Right renal cortex interstitium (tissue), 3 donors: Measurements from ENCODE around the gene PTPA. TPM values are rescaled to one million over a fixed set of nuclear protein-coding genes. Genes with fewer than 3 reads are reported as not detected.
"Not testable (repeated sequence)": the region's sequence is repeated elsewhere in the genome, so short reads cannot be mapped to it uniquely, and the experiment has no call there.

Source experiments
- DNase-seq, 3 donors: peaks; one replicate each; pipeline ENCODE4 v3.0.0-alpha.2; 2013; ENCODE audit warnings: low read depth in 3 of 3, low spot score in 2 of 3
- polyA plus RNA-seq, 3 donors: library from polyadenylated mRNA; unstranded; fragments of 120-200 nt; gene quantifications; one replicate each; pipeline ENCODE4 v1.2.1, GENCODE V29; 2013; ENCODE audit not compliant: insufficient read length in 3 of 3

Gene PTPA
- polyA plus RNA-seq, 3 donors: 116 to 119 (median 119) TPM

DNA sequence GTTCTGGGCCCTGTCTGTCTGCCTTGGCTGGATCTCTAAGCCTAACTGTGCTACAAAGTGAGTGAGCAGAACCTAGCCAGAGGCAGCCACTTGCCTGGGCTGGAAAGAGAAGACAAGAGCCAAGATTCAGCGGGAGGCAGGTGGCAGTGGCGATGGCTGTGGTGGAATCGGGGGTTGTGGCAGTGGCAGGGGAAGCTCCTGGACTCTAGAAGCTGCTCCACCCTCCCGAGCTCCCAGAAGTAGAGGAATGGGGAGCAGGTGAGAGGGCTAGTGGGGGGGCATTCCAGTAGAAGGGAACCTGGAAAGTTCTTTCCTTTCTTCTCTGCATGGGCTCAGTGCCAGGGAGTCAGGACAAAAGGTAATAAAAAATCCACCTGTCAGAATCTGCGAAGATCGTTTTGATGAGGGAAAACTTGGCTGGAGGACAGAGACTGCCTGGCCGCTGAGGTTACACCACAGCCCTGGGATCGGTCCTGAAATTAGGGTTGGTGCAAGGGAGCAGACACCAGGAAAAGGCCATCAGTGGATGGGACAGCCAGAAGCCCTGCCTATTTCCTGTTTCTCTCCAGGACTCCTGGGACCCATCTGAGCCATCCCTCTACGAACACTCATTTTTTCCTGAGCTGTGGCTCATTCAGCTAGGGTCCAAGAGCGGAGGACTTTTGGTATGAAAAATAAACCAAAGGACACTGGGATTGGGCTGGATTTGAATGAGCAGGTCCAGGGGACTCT, 2.2 kb upstream of the PTPA start:
- no peak for DNase-seq

DNA sequence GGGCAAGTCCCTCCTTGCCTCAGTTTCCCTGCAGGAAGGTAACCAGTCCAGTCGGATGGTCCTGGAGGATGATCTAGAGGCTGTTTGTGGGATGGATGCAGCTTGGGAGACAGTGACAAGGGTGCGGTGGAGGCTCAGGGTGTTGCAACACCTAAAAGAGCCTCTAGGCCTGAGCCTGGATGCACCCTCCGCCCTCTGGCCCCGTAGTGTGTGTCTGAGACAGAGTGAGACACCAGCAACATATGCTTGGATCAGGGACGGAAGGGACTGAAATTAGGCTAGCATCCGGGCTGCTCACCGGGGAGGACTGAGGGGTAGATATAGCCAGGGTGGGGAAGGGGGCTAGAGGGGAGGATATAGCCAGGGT, 1.7 kb upstream of the PTPA start:
- DNase-seq: no peak

DNA sequence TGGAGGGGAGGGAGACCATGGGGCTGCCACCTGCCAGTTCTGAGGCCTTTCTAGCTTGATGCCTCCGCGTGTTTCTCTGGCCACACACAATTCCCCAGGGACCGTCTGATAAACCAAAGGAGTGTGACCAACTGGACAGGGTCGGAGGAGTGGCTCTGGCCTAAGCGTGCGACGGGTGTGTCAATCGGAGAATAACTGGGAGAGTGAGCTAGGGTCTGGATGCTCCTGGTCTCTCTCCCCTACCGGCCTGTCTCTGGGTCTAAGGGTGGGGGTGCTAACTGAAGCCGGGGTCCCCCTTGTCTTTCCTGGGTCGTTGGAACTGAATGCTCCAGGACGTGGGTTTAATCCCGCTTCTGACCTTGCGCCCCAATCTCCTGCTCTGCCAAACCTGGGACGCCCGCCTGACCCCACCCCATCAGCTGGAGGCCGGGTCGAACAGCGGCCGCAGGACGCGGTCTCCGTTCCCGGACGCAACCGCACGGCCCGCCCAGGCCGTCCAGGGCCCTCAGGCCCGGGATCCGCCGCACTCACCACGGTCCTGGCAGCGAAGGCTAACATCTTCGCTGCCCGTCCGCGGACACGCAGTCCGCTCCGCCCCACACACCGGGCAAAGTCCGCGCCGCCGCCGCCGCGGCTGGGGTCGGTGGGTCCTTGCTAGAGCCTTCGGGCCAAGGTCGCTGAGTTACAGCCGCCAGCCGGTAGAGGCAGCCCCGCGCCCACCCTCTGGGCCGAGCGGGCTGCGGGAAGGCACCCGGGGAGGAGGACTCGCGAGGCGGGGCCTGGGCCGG, 1.1 kb upstream of the PTPA start:
- no peak for DNase-seq

DNA sequence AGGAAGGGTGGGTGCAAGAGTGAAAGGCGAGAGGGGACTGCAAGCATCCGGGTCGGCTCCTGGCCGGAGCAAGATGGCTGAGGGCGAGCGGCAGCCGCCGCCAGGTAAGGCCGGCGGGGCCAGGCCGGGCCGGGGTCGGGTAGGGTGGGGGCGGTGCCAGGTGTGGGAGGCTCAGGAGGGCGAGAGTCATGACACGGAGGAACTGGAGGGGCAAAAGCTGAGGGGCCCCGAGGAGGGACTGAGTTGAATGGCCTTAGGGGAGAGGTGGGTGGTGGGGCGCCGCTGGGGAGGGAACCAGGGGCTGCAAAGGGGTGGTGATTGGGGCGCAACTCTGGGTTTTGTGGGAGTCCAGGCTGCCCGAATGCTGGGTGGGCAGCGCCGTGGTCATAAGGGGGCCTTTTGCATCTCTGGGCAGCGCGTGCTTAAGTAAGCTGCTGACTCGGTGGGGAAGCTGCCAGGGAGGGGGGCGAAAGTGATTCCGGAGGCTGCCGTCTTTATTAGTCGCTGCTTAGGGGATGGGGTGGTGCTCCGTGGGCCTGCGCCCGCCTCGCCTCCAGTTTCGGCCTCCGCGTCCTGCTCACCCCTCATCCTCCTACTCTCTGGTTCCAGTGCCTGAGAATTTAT, 425 bp downstream of the PTPA start:
- peak in 1 of 3 donors; percentile 21 for DNase-seq

DNA sequence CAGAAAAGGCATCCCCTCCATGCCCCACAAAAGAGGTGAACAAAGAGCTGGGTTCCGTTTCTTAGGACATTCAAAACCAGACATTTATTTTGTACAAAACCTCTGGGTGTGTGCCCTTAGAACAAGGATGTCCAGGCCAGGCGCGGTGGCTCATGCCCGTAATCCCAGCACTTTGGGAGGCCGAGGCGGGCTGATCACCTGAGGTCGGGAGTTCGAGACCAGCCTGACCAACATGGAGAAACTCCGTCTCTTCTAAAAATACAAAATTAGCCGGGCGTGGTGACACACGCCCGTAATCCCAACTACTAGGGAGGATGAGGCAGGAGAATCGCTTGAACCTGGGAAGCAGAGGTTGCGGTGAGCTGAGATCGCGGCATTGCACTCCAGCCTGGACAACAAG, 1.3 kb downstream of the PTPA start:
- not testable (repeated sequence) for DNase-seq

DNA sequence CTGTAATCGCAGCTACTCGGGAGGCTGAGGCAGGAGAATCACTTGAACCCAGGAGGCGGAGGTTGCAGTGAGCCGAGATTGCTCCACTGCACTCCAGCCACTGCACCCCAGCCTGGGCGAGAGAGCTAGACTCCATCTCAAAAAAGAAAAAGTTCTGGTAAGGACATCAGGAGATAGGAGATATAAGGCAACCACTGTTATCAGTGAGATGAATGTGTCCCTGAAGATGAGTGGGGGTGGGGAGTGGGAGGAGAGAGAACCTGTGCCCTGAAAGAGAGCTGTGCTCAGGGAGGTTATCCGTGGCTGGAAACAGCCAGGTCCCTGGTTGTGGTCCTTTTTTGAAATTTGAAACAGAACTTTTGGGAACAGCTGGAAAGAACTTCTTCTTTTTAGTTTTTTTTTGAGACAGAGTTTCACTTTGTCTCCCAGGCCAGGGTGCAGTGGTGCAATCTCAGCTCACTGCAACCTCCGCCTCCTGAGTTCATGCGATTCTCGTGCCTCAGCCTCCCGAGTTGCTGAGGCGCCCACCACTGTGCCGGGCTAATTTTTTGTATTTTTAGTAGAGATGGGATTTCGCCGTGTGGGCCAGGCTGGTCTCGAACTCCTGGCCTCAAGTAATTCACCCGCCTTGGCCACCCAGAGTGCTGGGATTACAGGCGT, 2.6 kb downstream of the PTPA start:
- no peak for DNase-seq

DNA sequence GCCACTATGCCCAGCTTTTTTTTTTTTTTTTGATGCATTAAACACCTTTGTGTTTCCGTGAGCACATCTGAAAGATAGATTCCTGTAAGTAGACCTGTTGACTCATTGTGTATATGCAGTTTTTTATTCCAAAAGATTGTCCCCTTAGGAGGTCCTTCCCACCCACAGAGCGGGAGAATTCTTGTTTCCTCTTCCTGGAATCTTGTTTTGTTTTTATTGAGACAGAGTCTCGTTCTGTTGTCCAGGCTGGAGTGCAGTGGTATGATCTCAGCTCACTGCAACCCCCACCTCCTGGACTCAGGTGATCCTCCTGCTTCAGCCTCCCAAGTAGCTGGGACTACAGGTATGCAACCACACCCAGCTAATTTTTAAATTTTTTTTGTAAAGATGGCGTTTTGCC, 7.6 kb downstream of the PTPA start:
- DNase-seq: no peak

DNA sequence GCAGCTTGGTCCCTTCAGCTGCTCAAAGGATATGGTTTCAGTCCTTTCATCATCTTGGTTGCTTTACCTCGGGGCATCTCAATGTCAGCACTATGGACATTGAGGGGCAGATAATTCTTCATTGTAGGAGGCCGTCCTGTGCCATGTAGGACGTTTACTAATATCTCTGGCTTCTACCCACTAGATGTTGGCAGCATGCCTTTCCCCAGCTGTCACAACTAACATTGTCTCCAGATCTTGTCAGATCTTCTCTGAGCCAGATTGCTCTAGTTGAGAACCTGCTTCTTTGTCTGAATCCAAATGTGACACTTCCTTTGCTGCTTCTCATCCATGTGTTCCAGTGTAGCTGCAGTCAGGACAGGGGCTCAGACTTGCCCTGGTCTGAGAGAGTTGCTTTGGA, 10.3 kb downstream of the PTPA start:
- DNase-seq: no peak

DNA sequence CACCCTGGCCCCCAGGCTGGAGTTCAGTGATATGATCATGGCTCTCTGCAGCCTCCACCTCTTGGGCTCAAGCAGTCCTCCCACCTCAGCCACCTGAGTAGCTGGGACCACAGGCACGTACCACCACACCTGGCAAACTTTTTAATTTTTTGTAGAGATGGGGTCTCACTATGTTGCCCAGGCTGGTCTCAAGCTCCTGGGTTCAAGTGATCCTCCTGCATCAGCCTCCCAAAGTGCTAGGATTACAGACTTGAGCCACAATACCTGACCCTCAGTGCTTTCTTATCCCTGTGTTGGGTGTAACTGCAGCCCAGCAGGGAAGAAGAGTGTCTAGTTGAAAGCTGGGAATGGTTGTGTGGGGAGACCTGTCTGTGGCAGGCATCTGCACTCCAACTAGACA, 10.9 kb downstream of the PTPA start:
- no peak for DNase-seq

DNA sequence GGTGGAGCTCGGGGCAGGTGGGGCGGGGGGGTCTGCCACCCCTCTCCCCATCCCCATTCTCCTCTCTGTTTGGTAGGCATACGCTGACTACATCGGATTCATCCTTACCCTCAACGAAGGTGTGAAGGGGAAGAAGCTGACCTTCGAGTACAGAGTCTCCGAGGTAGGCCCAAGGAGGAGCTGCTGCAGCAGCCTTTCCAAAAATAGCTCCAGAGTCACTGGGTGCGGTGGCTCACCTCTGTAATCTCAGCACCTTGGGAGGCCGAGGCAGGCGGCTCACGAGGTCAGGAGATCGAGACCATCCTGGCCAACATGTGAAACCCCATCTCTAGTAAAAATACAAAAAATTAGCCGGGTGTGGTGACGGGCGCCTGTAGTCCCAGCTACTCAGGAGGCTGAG, 11.8 kb downstream of the PTPA start:
- DNase-seq: not testable (repeated sequence)

DNA sequence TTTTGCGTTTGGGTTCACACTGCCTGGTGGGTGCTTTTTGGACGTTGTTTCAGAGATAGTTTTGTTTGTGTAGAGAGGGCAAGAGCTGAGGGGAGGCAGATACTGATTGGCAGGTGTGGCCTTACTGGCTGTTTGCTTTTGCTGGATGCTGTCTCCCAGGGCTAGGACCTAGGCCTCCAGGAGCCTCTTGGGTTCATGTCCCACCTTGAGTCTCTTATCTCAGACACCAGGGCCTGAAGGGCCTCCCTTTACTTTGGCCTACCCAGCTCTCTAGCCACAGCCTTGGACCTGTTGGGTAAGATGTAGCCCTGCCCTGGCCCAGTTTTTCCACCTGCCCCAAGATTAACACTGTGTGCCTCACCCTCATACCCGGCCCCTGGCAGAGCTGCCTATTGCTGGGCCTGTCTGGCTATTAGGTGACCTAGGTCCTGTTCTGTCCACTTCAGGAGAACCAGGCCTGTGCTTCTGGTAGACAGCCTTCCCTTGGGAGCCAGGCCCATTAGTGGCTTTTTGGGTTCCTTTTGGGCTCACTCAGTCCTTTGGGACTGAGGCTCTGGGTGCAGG, 13.4 kb downstream of the PTPA start:
- DNase-seq: no peak

DNA sequence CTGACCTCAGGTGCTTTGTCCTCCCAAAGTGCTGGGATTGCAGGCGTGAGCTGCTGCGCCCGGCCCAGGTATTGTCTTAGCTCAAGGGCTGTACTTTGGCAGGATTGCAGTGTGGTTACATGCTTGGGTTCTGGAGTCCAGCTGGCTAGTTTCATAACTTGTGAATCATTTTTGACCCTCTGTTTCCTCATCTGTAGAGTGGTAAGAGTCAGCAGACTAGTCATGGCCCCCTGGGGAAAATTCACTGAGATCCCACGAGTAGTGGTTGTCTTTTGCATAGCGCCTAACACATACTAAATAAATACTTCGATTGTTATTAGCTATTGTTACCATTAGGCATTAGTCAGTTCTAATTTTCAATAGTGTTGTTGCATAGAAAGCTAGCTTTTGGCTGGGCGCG, 14.3 kb downstream of the PTPA start:
- no peak for DNase-seq

DNA sequence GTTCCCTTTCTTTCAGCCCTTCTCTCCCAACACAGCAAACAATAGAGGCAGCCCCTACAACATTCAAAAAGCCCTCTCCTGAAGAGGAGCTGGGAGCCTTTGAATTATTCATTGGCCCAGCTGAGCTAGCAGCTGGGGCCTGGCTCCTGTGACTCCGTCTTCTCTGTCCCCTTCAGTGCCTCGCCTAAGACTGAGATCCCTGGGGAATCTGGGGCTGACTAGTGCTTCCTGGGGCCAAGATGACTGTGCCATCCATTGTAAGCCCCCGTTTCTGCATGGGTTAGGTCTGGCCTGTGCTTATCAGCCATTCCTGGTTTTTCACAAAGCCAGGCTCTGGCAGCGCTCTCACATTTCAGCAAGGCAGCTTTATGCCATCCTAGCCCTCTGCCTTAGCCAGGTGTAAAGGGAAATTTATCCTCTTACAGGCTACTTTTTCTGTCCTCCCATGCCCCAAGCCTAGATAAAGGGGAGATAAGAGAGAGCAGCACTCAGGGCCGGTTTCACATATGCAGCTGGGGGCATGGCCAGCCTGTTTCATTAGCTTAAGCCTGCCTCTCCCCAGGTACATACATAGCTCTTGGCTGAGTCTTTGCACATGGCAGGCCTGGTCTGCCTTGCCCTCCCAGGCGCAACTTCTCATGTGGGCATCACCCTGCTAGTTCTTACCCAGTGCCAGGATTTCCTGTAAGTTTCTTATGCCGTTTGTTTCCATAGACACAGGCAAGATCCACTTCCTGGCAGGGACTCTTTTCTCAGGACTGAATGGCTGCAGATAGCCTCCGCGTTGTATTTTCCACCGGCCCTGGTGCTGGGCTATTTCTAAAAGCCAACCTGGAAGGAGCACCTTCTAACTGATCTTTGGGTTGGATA, 15.8 kb downstream of the PTPA start:
- no peak for DNase-seq

DNA sequence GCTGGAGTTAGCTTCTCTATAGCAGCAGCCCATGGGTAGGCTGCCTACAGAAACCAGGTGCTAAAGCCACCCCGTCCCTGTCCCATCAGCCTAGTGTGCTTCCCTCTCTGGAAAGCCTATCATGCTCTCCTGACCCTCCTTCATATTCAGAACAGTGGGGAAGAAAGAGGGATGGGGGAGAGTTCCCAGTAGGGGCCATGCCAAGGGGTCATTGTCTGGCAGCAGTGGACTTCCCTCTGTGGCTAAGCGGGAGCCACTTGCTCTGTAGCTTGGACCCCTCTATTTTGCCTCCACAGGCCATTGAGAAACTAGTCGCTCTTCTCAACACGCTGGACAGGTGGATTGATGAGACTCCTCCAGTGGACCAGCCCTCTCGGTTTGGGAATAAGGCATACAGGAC, 17.5 kb downstream of the PTPA start:
- DNase-seq: no peak

DNA sequence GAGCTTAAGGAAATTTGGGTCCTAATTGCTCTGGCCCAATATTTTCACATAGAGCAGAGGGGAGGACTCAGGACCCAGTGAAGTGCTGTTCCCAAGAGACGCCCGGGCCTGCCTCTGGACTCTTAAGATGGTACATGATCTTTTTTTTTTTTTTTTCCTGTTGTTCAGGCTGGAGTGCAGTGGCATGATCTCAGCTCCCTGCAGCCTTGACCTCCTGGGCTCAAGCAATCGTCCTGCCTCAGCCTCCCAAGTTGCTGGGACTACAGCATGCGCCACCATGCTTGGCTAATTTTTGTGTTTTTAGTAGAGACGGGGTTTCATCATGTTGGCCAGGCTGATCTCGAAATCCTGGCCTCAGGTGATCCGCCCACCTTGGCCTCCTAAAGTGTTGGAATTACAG, 19.1 kb downstream of the PTPA start:
- DNase-seq: not testable (repeated sequence)

DNA sequence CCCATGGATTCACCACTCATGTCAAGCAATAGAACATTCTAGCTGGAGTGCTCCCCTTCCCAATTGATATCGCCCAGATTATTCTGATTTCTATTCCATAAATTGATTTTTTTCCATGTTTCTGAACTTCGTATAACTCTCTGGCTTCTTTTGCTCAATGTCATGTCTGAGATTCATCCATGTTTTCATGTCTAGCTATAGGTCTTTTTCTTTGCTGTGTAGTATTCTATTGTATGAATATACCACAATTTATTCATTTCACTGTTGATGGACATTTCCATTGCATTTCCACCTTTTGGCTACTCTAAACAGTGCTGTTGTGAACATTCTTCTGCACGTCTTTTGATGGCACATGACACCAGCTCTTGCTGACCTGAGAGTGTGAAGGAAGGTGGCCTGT, 19.6 kb downstream of the PTPA start:
- DNase-seq: no peak

DNA sequence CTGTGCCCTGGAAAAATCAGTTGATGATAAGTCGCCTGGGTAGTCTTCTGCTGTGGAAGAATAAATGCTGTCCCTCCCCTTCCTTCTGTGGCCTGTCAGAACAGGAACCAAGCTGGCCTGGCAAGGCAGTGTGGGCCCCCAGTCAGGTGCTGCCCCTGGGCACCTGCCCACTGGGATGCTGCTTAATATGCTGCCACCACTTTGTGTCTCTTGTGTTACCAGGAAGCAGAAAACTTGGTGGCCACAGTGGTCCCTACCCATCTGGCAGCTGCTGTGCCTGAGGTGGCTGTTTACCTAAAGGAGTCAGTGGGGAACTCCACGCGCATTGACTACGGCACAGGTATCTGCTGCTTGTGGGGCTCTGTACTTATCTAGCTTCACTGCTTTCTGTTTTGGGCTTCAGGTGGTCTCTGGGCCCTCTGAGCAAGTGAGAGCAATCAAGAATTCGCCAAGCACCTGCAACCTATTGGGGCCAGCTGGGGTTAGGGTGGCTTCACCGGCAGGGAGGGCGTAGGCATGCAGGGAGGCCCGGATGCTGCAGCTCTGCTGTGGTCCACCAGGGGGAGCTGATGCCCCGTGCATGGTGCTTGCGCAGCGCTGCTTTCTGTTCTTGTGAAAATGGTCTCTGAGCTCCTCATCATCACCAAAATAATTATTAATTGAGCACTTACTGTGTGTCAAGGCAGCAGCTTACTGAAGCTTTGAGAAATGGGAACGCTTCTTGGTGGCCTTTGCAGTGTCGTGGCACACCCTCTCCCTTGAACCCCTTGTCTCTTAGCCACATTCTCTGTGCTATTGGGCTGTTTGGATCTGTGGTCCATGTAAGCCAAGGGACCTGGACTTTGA, 20.3 kb downstream of the PTPA start:
- no peak for DNase-seq

DNA sequence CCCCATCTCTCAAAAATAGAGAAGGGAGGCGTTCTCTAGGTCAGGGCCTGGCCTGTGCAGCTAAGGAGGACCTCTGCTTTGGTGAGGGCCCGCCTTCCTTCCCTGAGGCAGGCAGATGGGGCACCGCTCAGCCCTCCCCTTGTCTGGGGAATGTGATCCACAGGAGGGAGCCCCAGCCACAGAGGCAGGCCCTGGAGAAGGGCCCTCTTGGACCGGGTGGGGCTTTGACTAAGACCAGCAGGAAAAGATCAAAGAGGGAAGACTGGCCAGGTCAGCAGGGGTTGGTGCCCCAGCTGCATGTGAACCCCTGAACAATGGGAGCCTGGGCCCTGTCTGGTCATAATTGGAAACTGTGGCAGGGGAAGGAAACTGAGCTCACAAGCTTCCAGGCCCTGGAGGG, 21.9 kb downstream of the PTPA start:
- DNase-seq: no peak

DNA sequence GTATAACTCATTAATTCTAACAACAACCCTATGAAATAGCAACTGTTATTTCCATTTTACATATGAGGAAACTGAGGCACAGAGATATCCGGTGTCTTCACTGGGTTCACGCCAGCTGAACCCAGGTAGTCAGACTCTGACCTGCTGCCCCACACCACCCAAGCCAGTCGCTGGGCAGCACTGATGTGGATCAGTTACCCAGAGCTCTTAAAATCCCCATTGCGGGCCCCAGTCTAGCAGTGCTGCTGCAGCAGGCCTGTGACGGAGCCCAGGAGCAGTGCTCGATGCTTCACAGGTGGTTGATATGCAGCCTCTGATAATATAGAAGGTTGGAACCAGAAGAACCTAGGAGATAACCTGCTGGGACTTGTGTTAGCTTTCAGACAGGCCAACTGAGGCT, 24.3 kb downstream of the PTPA start:
- no peak for DNase-seq
